HG03378 (cell line): Measurements from ENCODE around the gene NR5A2.

Source experiments
- ATAC-seq: cut with Tn5 transposase; IDR thresholded peaks from one replicate; pipeline ENCODE4 v1.9.1; 2021; ENCODE audit warnings: mild to moderate bottlenecking, moderate library complexity; ENCODE audit not compliant: unreplicated experiment

Gene NR5A2

DNA sequence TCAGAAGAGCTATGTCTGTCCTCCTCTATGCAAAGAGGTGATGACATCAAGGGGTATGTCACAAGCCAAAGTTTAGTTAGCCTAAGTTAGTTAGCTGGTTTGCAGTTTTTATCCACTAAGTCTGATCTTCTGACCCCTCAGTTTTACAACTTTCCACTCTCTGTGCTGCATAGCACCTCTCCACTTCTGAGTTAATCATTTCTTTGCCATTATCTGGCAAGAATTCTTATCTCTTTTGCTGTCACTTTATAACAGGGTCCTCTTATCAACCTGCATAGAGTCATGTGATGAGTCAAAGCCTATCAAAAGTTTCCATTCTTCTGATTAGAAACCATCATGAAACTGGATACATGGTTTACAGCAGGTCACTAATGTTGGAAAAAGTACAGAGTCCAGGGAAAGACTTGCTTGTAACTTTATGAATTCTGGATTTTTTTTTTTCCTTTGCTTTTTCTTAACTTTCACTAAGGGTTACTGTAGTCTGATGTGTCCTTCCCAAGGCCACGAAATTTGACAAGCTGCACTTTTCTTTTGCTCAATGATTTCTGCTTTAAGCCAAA lies at the start of gene NR5A2:
NR5A2 (plus strand) TSS at position 447 of the 560 bp plus-strand sequence. CDS start 138 bp downstream, outside the sequence.
- no peak for ATAC-seq

- ATAC-seq = no peak
Measured at GRCh38 chr1:199978408-199978940, 49.0 kb upstream of the NR5A2 start.

GRCh38 chr1:199979071-199979470 lies 48.4 kb upstream of the NR5A2 start:
- no peak for ATAC-seq

DNA sequence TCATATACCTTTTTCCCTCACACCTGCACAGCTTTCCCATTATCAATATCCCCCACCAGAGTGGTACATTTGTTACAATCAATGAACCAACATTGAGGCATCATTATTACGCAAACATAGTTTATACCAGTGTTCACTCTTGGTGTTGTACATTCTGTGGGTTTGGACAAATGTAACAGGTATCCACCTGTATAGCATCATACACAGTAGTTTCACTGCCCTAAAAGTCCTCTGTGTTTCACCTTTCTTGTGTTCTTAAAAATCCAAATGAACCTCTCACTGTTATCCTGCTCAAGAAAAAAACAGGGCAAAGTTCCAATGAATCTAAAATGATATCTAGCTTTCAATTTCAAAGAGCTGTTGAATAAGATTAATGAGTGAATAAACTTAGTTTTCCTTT lies 45.9 kb upstream of the NR5A2 start:
- no peak for ATAC-seq

GRCh38 chr1:199982606-199983005 lies 44.9 kb upstream of the NR5A2 start:
- ATAC-seq = no peak

DNA sequence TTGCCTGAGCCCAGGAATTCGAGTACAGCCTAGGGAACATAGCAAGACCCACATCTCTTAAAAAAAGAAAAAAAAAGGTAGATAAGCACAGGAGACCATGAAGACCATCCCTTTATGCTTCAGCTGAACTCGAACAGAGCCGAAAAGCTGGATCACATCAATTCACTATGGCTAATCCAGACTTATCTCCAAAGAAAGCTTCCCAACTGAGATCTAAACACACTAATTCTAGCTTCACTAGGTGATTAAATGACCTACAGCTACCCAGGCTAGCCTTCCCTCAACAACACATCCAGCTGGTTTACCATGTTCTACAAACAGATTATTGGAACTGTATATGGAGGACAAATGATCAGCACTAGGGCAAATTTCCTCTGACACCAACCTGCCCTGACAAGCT lies 44.0 kb upstream of the NR5A2 start:
- no peak for ATAC-seq

- ATAC-seq = no peak
Measured at GRCh38 chr1:199995096-199995685, 32.3 kb upstream of the NR5A2 start.

- ATAC-seq = no peak
Measured at GRCh38 chr1:200005165-200005564, 22.3 kb upstream of the NR5A2 start.

- no peak for ATAC-seq
Measured at GRCh38 chr1:200006711-200007110, 20.8 kb upstream of the NR5A2 start.

GRCh38 chr1:200015811-200016210 lies 11.7 kb upstream of the NR5A2 start:
- no peak for ATAC-seq

DNA sequence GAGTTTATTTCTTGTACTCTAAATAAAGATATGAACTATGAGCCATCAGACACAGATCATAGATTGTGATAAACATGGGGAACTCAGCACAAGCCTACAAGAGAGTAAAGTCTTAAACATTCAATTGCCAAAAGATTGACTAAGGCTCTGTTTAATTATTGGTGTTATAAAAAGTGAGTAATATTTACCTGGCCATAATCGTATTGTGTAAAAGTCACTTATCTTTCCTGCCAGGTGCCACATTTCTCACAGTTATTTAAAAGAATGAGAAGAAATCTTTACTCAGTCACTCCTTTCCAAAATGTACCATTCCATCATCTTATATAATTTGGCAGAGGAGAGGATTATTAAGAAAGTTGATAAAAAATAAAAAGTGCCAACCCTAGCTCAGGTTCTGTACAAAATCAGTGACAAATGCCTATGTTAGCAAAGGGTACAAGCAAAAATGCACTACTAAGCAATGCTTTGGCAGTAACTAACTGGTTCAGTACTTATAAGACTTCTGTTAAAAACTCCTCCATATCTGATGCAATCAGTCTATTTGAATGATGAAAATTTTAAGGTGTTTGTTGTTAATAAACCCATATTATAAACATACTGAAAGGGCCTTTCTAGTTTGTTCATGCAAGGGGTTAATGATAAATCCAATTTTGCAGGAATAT lies 5.8 kb upstream of the NR5A2 start:
- ATAC-seq = no peak

- no peak for ATAC-seq
Measured at GRCh38 chr1:200022239-200022804, 5.2 kb upstream of the NR5A2 start.

GRCh38 chr1:200028586-200029034 lies 1.1 kb downstream of the NR5A2 start:
- ATAC-seq = no peak

- no peak for ATAC-seq
Measured at GRCh38 chr1:200029035-200029821, 1.7 kb downstream of the NR5A2 start.

DNA sequence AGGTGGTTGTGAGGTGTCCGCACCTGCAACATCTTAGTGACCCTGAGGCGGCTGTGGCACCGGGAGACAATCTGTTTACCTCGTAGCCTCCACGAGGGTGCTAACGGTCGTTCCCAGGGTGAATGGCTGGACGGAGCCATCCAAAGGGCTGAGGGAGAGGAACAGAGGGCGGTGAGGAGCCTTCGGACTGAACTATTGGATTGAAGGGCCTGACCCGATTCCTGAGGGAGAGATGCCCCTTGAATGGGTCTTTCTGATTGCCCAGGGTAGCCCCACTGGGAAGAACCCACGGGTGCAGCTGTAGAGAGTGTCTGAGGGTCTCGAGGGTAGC lies 2.3 kb downstream of the NR5A2 start:
- no peak for ATAC-seq

GRCh38 chr1:200030791-200031190 lies 3.3 kb downstream of the NR5A2 start:
- ATAC-seq = no peak

DNA sequence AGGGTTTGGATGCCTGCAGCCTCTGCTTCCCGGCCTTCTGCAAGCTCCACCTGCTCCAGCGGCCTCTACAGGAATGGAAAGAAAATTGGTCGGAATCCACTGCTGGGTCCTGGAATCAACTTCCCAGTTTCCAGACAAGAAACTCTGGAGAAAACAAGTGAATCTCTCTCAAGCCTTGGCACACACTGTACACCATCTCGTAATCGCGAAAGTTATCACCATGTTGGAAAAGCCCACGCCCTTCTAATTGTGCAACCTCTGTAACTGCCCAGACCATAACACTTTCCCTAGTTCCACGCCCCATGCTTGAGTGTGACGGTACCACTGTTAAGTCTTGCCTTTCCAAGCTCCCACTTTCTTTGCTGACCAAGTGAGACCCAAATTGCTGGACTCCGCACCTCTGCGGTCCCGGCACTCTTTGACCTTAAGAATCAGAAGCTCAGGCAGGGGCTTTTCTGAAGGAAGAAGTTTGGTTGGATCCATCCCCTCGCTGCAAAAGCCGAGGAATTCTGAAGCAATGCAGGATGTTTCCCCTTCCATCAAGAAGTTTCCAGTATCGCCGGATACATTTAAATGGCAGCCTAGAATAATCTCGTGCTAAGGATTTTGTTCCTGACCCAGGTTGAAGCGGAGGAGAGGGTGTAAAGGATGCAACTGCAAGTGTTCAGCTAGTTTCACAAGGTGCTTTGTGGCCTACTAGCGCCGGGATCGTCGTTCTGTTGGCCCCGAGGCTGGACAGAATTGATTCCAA lies 6.2 kb downstream of the NR5A2 start:
- ATAC-seq = no peak

DNA sequence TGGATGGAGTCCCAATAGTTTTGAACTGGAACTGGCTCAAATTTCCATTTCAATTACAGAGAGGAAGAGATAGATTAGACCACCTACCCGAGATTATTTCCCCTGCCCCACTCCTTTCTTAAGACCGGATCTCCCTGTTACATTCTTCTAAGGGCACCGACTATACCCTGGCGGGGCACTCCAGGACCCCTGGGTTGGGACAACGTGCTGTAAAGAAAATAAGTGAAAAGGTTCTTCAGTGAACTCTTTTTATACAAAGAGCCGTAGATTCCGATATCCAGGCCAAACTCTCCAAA lies 6.7 kb downstream of the NR5A2 start:
- no peak for ATAC-seq

DNA sequence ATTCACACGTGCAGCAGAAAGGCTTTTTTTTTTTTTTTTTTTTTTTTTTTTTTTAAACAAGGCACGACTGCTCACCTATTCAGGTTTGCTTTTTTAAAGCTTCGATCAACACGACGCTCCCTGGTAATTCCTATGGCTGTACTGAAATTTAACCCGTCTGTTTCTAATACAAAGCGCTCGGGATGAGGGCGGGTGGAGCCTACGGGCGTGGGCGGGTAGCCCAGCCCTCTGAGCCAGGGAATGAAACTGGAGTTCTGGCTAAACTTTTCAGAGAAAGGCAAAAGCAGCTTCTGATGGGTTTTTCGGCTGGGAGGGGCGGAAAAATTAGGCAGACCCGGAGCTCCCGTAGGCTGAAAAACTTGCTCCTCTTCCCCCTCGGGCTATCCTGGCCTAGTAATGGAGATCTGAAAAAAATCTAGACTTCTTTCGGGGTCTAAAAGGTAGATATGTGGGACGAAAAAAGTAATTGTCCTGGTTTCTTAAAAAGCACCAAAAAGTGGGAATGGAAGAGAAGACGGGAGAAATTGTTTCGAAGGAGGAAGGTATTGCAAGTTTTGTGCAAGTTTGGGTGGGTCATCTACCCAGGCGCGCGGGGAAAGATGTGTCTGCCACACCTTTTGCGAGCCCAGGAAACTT lies 7.4 kb downstream of the NR5A2 start:
- no peak for ATAC-seq

- no peak for ATAC-seq
Measured at GRCh38 chr1:200035397-200035955, 8.0 kb downstream of the NR5A2 start.
